Thyroid gland (tissue), 4 donors: ENCODE measurements around the gene PRELP. TPM values are rescaled to one million over a fixed set of nuclear protein-coding genes. Genes with fewer than 3 reads are reported as not detected.
A peak's percentile ranks its signal among the peaks of the same experiment; 100 is the strongest.

ENCODE experiments used
- DNase-seq, 2 donors: peaks; one replicate each; pipeline ENCODE4 v3.0.0-alpha.2; 2019
- H3K27ac ChIP-seq, 3 donors: fragments of 200-600 bp; sonication (generic); 1 replicate in 2 of 3; 2 replicates in 1 of 3; pipeline ENCODE4 v1.5.1; 2016 to 2019; ENCODE audit warnings: mild to moderate bottlenecking in 1 of 3, moderate library complexity in 1 of 3
- H3K27me3 ChIP-seq: fragments of 200-600 bp; sonication (generic); one replicate; pipeline ENCODE4 v1.5.1; 2019
- H3K36me3 ChIP-seq, 2 donors: fragments of 200-600 bp; sonication (generic); one replicate each; pipeline ENCODE4 v1.5.1; 2016 to 2019
- H3K4me1 ChIP-seq, 2 donors: fragments of 200-600 bp; sonication (generic); one replicate each; pipeline ENCODE4 v1.5.1; 2017 to 2019
- H3K4me3 ChIP-seq, 3 donors: fragments of 200-600 bp; sonication (generic); replicated peaks in 1 of 3; 1 replicate in 2 of 3; 2 replicates in 1 of 3; pipeline ENCODE4 v1.5.1; 2016; ENCODE audit warnings: mild to moderate bottlenecking in 1 of 3
- H3K9me3 ChIP-seq: fragments of 200-600 bp; sonication (generic); one replicate; pipeline ENCODE4 v1.5.1; 2017
- POLR2A ChIP-seq, 2 donors: fragments of 450-650 bp; IDR thresholded peaks; one replicate each; pipeline ENCODE4 v1.6.1; 2017; ENCODE audit warnings: antibody characterized with exemption in 2 of 2, mild to moderate bottlenecking in 2 of 2, moderate library complexity in 1 of 2
- WGBS, 2 donors: methylation state at CpG; one replicate each; pipeline ENCODE4 v1.1.5; 2017; 5-methylcytosine and 5-hydroxymethylcytosine counted together
- intact Hi-C: fragments of 100-400 bp; cut with DNase I; formaldehyde crosslinking; loops from one replicate; pipeline ENCODE4 v1.15.1; 2023
- total RNA-seq, 4 donors: library from RNA; depleted of rRNA; stranded (reverse); fragments of >200 nt; gene quantifications; one replicate each; pipeline ENCODE4 v1.2.3, GENCODE V29; 2016
- TF ChIP-seq, protein P1 (sequence below), 6 experiments: fragments of 200-600 bp in 3 of 6; fragments of 450-650 bp in 3 of 6; sonication (generic) in 3 of 6; IDR thresholded peaks; one replicate each; pipeline ENCODE4 v1.5.1; 2016 to 2019; ENCODE audit warnings: antibody characterized with exemption in 6 of 6, mild to moderate bottlenecking in 2 of 6, inconsistent platforms in 1 of 6, moderate library complexity in 1 of 6

PRELP gene
- total RNA-seq: 10 to 100 TPM; 17.5 to 86.1 (median 35.4) TPM

DNA sequence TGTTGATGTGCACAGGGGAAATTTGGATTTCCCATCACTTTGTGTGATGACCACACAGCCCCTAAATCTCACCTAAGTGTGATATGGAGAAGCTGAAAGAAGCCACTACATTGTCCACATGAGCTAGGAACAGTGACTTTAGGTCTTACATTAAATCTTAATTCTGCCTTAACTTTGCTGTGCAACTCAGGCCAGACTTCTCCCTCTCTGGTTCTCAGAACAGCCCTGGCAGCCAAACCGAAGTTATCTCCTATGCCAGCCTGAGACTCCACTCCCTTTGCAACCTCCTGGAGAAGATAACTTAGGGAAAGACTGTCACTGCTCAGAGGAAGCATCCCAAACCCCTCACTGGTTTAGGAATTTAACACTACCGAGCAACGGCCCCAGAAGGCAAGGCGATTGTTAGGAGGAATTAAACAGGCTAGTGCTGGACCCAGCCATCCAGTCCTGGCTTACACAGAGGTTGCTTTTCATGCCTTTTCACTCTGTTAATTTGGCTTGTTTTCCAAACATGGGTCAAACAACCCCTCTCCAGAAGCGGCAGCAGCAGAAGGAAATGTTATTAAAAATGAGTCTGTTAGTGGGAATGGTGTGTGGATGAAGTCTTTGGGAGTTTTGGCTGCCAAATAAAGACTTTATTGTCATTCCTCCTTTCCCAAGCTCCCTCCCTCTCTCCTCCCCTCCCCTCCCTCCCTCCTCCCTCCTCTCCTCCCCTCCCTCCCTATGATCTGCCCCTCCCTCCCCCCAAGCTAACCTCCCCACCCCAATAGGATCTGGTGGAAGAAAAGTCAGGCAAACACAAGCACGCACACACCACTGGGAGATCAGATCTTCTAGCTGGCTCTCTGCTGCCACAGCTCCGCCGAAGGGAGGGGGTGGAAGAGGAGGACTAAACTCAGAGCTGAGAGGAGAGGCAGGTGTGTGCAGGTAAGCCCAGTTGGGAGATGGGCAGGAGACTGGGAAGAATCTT, at the start of gene PRELP:
Gene PRELP (plus strand): TSS at position 795 of the 970 bp plus-strand sequence. CDS start 7,379 bp downstream, outside the sequence.
- no peaks in the 10 kb centered on the region for H3K9me3 ChIP-seq
- peak within 1 kb of the TSS in 1 of 3 donors; percentile 13 for H3K4me3 ChIP-seq
- H3K4me1 ChIP-seq: peaks cover 0 to 17% of the 10 kb centered on the region in 2 donors
- intact Hi-C loops: loop anchor here (5.0 kb wide), 1 partner anchor 33 kb away; no protein-coding TSS in a partner anchor
- peak; percentile 45 to 52 for DNase-seq
- peak in 1 of 2 donors; percentile 38 for TF ChIP-seq POLR2A (IDR thresholded peaks at IDR 0.05)
- TF ChIP-seq, protein P1, sequence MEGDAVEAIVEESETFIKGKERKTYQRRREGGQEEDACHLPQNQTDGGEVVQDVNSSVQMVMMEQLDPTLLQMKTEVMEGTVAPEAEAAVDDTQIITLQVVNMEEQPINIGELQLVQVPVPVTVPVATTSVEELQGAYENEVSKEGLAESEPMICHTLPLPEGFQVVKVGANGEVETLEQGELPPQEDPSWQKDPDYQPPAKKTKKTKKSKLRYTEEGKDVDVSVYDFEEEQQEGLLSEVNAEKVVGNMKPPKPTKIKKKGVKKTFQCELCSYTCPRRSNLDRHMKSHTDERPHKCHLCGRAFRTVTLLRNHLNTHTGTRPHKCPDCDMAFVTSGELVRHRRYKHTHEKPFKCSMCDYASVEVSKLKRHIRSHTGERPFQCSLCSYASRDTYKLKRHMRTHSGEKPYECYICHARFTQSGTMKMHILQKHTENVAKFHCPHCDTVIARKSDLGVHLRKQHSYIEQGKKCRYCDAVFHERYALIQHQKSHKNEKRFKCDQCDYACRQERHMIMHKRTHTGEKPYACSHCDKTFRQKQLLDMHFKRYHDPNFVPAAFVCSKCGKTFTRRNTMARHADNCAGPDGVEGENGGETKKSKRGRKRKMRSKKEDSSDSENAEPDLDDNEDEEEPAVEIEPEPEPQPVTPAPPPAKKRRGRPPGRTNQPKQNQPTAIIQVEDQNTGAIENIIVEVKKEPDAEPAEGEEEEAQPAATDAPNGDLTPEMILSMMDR (IDR thresholded peaks at IDR 0.05): no peak
- 20 to 29% methylated on average over 8 of the region's 8 CpGs for WGBS, 2 donors
- H3K36me3 ChIP-seq: no peaks in the 10 kb centered on the region
- peak within 1 kb of the TSS; percentile 17 to 71 (median 67) for H3K27ac ChIP-seq
- no peaks in the 10 kb centered on the region for H3K27me3 ChIP-seq

DNA sequence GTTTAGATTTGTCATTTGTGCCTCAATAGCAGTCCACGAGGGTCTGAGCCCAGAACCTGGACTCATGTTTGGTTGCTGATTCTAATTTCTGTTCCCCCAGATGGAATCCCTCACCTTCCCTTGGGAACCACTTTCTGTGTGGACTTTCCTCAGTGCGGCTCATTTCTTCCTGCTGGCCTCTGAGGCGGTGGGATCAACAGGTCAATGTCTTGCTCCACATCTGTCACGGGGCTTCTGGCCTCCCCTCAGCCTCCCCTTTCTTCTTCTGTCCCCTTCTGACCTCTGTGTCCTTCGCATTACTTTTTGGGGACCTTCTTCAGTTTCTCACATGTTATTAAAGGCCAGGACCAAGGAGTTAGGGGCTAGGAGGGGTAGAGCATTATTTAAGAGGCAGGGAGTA, 49.2 kb upstream of the PRELP start:
- Histone ChIP-seq H3K9me3 (no peaks in the 10 kb centered on the region), H3K36me3 (no peaks in the 10 kb centered on the region), H3K4me3 (no peak overlapping the region), H3K27ac (no peak overlapping the region), H3K4me1 (no peaks in the 10 kb centered on the region), H3K27me3 (no peaks in the 10 kb centered on the region)
- 85 to 86% methylated on average over 5 of the region's 5 CpGs for WGBS, 2 donors
- TF ChIP-seq, protein P1 (IDR thresholded peaks at IDR 0.05): no peak
- no peak for TF ChIP-seq POLR2A (IDR thresholded peaks at IDR 0.05)
- intact Hi-C loops: loop anchor here (5.0 kb wide), 1 partner anchor 44 kb away; no protein-coding TSS in a partner anchor
- no peak for DNase-seq

DNA sequence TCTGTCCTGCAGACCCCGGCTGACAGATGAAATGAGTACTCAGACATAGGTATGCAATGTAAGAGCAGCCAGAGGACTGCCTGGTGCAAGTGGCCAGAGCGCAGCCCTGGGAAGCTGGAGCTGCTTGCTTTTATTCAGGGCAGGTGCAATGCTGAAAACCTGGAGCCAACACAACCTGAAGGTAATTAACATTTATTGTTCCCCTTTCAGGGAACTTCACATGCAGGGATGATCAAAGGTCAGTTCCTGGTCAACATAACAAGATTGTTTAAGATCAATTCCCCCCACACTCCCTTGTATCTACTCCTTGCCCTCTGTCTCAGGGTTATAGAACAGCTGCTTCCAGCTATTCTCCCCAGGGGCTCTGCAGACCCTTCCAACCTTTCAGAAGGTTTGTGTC, 48.7 kb upstream of the PRELP start:
- no peak for TF ChIP-seq POLR2A (IDR thresholded peaks at IDR 0.05)
- TF ChIP-seq, protein P1 (IDR thresholded peaks at IDR 0.05): no peak
- H3K4me3 ChIP-seq: no peak overlapping the region
- no peaks in the 10 kb centered on the region for H3K27me3 ChIP-seq
- no peaks in the 10 kb centered on the region for H3K4me1 ChIP-seq
- DNase-seq: no peak
- intact Hi-C loops: loop anchor here (5.0 kb wide), 1 partner anchor 45 kb away; no protein-coding TSS in a partner anchor
- 82 to 88% methylated on average over 1 to 2 of the region's 2 CpGs for WGBS, 2 donors
- H3K36me3 ChIP-seq: no peaks in the 10 kb centered on the region
- no peak overlapping the region for H3K27ac ChIP-seq
- no peaks in the 10 kb centered on the region for H3K9me3 ChIP-seq

DNA sequence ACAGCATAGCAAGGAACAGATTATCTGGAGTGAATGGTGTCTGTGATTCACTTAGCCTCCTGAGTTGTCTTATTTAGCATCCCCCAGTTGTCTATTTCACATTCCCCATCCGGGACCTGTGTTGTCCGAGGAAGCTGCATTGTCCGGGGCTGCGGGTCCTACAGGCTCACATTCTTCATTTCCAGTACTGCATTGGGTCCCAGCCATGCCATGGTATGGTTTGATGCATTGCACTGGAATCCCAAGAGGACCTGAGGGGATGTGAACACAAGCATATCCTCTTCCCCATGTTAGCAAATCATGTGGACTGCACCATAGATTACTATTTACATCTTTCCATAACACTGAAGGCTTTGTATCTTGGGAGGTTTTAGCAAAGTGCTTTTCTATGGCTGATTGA, 48.2 kb upstream of the PRELP start:
- DNase-seq: no peak
- Histone ChIP-seq H3K4me1 (no peaks in the 10 kb centered on the region), H3K36me3 (no peaks in the 10 kb centered on the region), H3K4me3 (no peak overlapping the region), H3K27me3 (no peaks in the 10 kb centered on the region), H3K27ac (no peak overlapping the region), H3K9me3 (no peaks in the 10 kb centered on the region)
- TF ChIP-seq, protein P1 (IDR thresholded peaks at IDR 0.05): no peak
- TF ChIP-seq POLR2A (IDR thresholded peaks at IDR 0.05): no peak
- intact Hi-C loops: loop anchor here (5.0 kb wide), 1 partner anchor 45 kb away; no protein-coding TSS in a partner anchor
- 91 to 92% methylated on average over 4 of the region's 4 CpGs for WGBS, 2 donors
